B cell (primary cell): Measurements from ENCODE around the gene SIGLEC7.

Experiments used
- EZH2 ChIP-seq: IDR thresholded peaks from 2 replicates; pipeline ENCODE4 v1.6.1; 2012; ENCODE audit warnings: borderline replicate concordance, low read depth, mild to moderate bottlenecking, moderate library complexity, low read length; ENCODE audit not compliant: insufficient read depth, poor library complexity, severe bottlenecking
- TF ChIP-seq, protein P1 (sequence below): fragments of 200-600 bp; IDR thresholded peaks from one replicate; pipeline ENCODE4 v1.8.0; 2022; ENCODE audit warnings: antibody characterized with exemption, mild to moderate bottlenecking

DNA sequence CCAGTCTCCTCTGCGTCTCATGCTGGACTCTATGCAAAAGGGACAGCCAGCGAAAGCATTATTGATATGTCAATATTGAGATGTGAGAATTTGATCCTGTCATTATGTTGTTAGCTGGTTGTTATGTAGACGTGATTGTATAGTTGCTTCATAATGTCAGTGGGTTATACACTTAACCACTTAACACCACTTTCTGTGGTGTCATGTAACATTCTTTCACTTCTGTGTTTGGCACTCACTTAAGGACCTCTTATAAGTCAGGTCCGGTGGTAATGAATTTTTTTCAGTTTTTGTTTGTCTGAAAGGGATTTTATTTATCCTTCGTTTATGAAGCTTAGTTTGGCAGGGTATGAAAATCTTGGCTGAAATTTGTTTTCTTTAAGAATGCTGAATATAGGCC, 7.1 kb upstream of the SIGLEC7 start:
- TF ChIP-seq, protein P1, sequence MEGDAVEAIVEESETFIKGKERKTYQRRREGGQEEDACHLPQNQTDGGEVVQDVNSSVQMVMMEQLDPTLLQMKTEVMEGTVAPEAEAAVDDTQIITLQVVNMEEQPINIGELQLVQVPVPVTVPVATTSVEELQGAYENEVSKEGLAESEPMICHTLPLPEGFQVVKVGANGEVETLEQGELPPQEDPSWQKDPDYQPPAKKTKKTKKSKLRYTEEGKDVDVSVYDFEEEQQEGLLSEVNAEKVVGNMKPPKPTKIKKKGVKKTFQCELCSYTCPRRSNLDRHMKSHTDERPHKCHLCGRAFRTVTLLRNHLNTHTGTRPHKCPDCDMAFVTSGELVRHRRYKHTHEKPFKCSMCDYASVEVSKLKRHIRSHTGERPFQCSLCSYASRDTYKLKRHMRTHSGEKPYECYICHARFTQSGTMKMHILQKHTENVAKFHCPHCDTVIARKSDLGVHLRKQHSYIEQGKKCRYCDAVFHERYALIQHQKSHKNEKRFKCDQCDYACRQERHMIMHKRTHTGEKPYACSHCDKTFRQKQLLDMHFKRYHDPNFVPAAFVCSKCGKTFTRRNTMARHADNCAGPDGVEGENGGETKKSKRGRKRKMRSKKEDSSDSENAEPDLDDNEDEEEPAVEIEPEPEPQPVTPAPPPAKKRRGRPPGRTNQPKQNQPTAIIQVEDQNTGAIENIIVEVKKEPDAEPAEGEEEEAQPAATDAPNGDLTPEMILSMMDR: no peak
- TF ChIP-seq EZH2: no peak
